Neural crest cell (in vitro differentiated cells): ENCODE results near the gene CHST11. TPM values are rescaled to one million over a fixed set of nuclear protein-coding genes. Genes with fewer than 3 reads are reported as not detected.

ENCODE experiments used
- DNase-seq: peaks from one replicate; pipeline ENCODE4 v3.0.0; 2021; ENCODE audit warnings: low read depth, mixed read lengths, low spot score
- H3K27ac Mint-ChIP-seq: one replicate; pipeline ENCODE4 v1.8.0; 2021; ENCODE audit warnings: mild to moderate bottlenecking, mixed read lengths; ENCODE audit not compliant: unreplicated experiment
- H3K27me3 Mint-ChIP-seq: 2 replicates; pipeline ENCODE4 v1.8.0; 2021; ENCODE audit warnings: low read depth, mild to moderate bottlenecking, mixed read lengths
- H3K36me3 Mint-ChIP-seq: 2 replicates; pipeline ENCODE4 v1.8.0; 2021; ENCODE audit warnings: low read depth, mild to moderate bottlenecking, mixed read lengths
- H3K4me1 Mint-ChIP-seq: 2 replicates; pipeline ENCODE4 v1.8.0; 2021; ENCODE audit warnings: mixed read lengths
- H3K4me3 Mint-ChIP-seq: one replicate; pipeline ENCODE4 v1.8.0; 2021; ENCODE audit warnings: mild to moderate bottlenecking, mixed read lengths
- H3K9me3 Mint-ChIP-seq: 2 replicates; pipeline ENCODE4 v1.8.0; 2021; ENCODE audit warnings: mixed read lengths
- total RNA-seq: library from RNA; stranded (reverse); gene quantifications from 2 replicates; pipeline ENCODE4 v1.2.1, GENCODE V29; 2021
- TF ChIP-seq, protein P1 (sequence below): fragments of 200-600 bp; sonication (generic); conservative IDR thresholded peaks from 2 replicates; pipeline ENCODE4 v1.5.0; 2021; ENCODE audit warnings: antibody characterized with exemption, mild to moderate bottlenecking

The CHST11 gene
- total RNA-seq, 1 donor from 2014 or later: 10.0 TPM

GRCh38 chr12:104719700-104720338, 263.1 kb downstream of the CHST11 start:
- H3K27me3 Mint-ChIP-seq: no peaks in the 10 kb centered on the region
- H3K36me3 Mint-ChIP-seq: no peaks in the 10 kb centered on the region
- DNase-seq: no peak
- TF ChIP-seq, protein P1, sequence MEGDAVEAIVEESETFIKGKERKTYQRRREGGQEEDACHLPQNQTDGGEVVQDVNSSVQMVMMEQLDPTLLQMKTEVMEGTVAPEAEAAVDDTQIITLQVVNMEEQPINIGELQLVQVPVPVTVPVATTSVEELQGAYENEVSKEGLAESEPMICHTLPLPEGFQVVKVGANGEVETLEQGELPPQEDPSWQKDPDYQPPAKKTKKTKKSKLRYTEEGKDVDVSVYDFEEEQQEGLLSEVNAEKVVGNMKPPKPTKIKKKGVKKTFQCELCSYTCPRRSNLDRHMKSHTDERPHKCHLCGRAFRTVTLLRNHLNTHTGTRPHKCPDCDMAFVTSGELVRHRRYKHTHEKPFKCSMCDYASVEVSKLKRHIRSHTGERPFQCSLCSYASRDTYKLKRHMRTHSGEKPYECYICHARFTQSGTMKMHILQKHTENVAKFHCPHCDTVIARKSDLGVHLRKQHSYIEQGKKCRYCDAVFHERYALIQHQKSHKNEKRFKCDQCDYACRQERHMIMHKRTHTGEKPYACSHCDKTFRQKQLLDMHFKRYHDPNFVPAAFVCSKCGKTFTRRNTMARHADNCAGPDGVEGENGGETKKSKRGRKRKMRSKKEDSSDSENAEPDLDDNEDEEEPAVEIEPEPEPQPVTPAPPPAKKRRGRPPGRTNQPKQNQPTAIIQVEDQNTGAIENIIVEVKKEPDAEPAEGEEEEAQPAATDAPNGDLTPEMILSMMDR: no peak
- H3K27ac Mint-ChIP-seq: no peak overlapping the region
- no peaks in the 10 kb centered on the region for H3K9me3 Mint-ChIP-seq
- peaks cover 43% of the 10 kb centered on the region for H3K4me1 Mint-ChIP-seq
- no peak overlapping the region for H3K4me3 Mint-ChIP-seq

- no peaks in the 10 kb centered on the region for H3K9me3 Mint-ChIP-seq
- TF ChIP-seq, protein P1: no peak
- no peaks in the 10 kb centered on the region for H3K36me3 Mint-ChIP-seq
- no peaks in the 10 kb centered on the region for H3K27me3 Mint-ChIP-seq
- peak overlapping the region; percentile 60 for H3K4me3 Mint-ChIP-seq
- peak overlapping the region; percentile 8 for H3K27ac Mint-ChIP-seq
- H3K4me1 Mint-ChIP-seq: peaks cover 50% of the 10 kb centered on the region
- DNase-seq: no peak
Measured at GRCh38 chr12:104720339-104721038, 263.7 kb downstream of the CHST11 start.

GRCh38 chr12:104721039-104721405, 264.3 kb downstream of the CHST11 start:
- Mint-ChIP-seq H3K27me3 (no peaks in the 10 kb centered on the region), H3K27ac (no peak overlapping the region), H3K4me1 (peaks cover 55% of the 10 kb centered on the region)

DNA sequence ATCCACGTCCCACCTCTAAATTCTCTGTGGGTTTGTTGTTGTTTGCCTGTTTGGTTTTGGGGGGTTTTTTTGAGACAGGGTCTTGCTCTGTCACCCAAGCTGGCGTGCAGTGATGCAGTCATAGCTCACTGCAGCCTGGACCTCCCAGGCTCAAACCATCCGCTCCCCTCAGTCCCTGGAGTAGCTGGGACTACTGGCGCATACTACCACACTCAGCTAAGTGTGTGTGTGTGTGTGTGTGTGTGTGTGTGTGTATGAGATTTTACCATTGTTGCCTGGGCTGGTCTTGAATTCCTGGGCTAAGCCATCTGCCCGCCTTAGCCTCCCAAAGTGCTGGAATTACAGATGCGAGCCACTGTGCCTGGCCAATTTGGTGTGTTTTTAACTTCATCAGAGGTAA, 265.2 kb downstream of the CHST11 start:
- H3K4me1 Mint-ChIP-seq: peaks cover 60% of the 10 kb centered on the region

More at GRCh38 chr12:104721039-104721405, 264.3 kb downstream of the CHST11 start:
- no peak overlapping the region for H3K4me3 Mint-ChIP-seq
- H3K9me3 Mint-ChIP-seq: no peaks in the 10 kb centered on the region
- H3K36me3 Mint-ChIP-seq: no peaks in the 10 kb centered on the region
- TF ChIP-seq, protein P1: no peak
- DNase-seq: no peak

GRCh38 chr12:104722601-104723534, 266.1 kb downstream of the CHST11 start:
- Mint-ChIP-seq H3K36me3 (no peaks in the 10 kb centered on the region), H3K4me1 (peaks cover 67% of the 10 kb centered on the region), H3K27me3 (no peaks in the 10 kb centered on the region), H3K9me3 (no peaks in the 10 kb centered on the region), H3K4me3 (no peak overlapping the region), H3K27ac (peak overlapping the region; percentile 5)
- TF ChIP-seq, protein P1: no peak
- no peak for DNase-seq

More for the DNA sequence above, 265.2 kb downstream of the CHST11 start:
- Mint-ChIP-seq H3K27ac (no peak overlapping the region), H3K36me3 (no peaks in the 10 kb centered on the region), H3K27me3 (no peaks in the 10 kb centered on the region), H3K9me3 (no peaks in the 10 kb centered on the region), H3K4me3 (no peak overlapping the region)
- TF ChIP-seq, protein P1: no peak
- DNase-seq: no peak
